NCI-H2171 treated with DMSO at 0.1 percent for 48 hours (cell line): ENCODE results near the gene USP54.
"Not testable (repeated sequence)": the region's sequence is repeated elsewhere in the genome, so short reads cannot be mapped to it uniquely, and the experiment has no call there.

Source experiments
- DNase-seq: peaks from one replicate; lab custom pipeline; 2025; lab: John Stamatoyannopoulos, UW

Gene USP54, protein sequence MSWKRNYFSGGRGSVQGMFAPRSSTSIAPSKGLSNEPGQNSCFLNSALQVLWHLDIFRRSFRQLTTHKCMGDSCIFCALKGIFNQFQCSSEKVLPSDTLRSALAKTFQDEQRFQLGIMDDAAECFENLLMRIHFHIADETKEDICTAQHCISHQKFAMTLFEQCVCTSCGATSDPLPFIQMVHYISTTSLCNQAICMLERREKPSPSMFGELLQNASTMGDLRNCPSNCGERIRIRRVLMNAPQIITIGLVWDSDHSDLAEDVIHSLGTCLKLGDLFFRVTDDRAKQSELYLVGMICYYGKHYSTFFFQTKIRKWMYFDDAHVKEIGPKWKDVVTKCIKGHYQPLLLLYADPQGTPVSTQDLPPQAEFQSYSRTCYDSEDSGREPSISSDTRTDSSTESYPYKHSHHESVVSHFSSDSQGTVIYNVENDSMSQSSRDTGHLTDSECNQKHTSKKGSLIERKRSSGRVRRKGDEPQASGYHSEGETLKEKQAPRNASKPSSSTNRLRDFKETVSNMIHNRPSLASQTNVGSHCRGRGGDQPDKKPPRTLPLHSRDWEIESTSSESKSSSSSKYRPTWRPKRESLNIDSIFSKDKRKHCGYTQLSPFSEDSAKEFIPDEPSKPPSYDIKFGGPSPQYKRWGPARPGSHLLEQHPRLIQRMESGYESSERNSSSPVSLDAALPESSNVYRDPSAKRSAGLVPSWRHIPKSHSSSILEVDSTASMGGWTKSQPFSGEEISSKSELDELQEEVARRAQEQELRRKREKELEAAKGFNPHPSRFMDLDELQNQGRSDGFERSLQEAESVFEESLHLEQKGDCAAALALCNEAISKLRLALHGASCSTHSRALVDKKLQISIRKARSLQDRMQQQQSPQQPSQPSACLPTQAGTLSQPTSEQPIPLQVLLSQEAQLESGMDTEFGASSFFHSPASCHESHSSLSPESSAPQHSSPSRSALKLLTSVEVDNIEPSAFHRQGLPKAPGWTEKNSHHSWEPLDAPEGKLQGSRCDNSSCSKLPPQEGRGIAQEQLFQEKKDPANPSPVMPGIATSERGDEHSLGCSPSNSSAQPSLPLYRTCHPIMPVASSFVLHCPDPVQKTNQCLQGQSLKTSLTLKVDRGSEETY (N-terminal part only)

DNA sequence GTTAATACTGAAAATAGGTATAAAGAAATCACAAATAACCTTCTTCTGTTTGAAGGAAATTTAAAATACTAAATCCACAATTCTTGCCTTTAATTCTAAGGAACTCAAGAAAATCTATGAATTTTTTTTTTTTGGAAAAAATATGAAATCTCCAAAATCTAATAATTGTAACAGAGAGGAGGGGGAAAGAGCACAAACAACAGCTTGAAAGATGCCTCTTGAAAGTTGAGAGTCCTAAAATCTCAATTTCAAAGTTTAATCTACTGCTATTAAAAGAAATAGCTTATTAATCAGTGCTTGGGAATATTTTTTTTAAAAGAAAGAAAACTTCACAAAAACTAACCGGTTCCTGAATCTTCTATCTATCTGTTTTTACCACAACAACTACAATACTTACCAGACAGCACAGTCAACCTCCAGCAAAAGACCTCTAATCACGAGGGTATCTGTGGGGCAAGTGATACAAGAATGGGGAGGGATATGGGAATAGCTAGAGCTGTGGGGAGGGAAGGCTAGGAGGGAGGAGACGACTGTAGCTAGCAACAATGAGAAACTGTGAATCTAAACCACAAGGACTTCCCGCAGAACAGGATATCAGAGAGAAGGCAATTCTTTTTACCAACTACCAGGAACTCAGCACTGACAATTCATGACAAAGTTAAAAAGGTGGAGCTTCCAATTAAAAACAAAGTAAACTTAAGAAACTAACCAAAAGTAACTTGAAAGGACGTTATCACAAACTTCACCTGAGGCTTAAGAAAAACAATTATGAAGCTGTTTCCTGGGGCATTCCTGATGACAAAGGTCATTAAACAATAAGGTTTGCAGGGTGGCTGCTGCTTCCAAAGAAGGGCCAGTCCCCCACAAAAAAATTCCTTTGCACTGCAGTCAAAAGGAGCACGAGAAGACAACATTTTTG lies at the start of gene USP54:
Gene USP54 (minus strand): TSS at position 462 of the 919 bp plus-strand sequence. CDS start 15,684 bp downstream, outside the sequence.
- DNase-seq = peak; percentile 0

- no peak for DNase-seq
These were observed 48.1 kb upstream of the USP54 start for GRCh38 chr10:73639286-73639685.

DNA sequence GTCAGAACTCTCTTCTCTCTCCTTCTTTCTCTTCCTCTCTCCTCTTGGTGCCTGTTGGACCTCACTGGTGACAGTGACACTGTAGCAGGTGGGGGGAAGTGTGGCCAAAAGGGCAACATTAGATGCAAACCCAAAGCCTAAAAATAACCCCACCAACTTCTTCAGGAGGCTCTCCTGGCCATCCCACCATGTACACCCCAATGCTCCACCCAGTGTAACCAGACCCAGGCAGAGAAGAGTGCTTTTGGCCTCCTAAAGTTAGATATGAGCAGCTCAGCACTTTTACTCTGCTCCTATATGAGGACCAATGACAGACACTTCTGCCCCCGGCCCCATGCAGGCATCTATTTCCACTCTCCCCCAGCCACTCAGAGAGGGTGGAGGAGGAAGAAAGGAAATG lies 44.6 kb upstream of the USP54 start:
- no peak for DNase-seq

DNA sequence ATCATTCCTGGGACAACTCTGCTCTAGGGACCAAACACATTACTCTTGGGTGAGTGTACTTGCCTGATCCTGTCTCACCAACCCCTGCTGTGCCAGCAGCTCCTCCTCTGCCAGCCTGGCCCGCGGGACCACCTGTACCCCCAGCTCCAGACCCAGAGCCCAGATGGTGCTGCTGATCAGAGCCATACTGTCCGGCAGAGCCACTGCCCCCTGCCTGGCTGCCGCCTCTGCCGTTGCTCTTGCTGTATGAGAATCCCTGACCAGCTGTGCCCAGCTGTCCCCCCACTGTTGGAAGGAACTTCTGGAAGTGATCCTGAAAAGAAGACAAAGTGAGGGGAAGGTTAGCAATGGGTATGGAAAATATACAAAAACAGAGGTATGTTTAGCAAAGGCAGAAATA lies 43.3 kb upstream of the USP54 start:
- DNase-seq = peak; percentile 27

DNA sequence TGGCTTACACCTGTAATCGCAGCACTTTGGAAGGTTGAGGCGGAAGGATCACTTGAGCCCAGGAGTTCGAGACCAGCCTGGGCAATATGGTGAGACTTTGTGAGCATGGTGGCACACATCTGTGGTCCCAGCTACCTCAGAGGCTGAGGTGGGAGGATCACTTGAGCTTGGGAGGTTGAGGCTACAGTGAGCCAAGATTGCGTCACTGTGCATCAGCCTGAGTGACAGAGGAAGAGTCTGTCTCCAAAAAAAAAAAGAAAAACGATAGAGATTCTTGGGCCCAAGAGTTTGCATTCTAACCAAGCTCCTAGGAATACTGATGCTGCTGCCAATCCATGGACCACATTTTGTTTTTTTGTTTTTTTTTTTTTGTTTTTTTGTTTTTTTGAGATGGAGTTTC lies 38.0 kb upstream of the USP54 start:
- DNase-seq = no peak

GRCh38 chr10:73628405-73628804 lies 37.3 kb upstream of the USP54 start:
- DNase-seq = no peak

DNA sequence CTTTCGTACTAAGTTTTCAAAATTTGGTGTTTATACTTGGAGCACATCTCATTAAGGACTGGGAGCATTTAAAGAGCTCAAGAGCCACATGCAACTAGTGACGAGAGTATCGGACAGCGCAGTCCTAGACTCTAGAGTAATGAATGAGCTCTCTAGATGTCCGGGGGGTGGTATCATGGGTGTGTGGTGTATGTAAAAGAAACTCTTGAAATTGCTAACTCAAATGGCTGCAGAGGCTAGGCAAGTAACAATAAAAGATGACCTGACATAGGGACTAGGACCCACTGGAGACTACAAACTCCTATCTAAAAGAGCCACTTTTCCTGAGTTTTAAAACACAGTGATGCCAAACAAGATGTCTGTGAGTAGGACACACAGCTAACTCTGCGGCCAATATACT lies 36.2 kb upstream of the USP54 start:
- no peak for DNase-seq

- DNase-seq = peak; percentile 92
These were observed 35.0 kb upstream of the USP54 start for GRCh38 chr10:73625884-73626752.

DNA sequence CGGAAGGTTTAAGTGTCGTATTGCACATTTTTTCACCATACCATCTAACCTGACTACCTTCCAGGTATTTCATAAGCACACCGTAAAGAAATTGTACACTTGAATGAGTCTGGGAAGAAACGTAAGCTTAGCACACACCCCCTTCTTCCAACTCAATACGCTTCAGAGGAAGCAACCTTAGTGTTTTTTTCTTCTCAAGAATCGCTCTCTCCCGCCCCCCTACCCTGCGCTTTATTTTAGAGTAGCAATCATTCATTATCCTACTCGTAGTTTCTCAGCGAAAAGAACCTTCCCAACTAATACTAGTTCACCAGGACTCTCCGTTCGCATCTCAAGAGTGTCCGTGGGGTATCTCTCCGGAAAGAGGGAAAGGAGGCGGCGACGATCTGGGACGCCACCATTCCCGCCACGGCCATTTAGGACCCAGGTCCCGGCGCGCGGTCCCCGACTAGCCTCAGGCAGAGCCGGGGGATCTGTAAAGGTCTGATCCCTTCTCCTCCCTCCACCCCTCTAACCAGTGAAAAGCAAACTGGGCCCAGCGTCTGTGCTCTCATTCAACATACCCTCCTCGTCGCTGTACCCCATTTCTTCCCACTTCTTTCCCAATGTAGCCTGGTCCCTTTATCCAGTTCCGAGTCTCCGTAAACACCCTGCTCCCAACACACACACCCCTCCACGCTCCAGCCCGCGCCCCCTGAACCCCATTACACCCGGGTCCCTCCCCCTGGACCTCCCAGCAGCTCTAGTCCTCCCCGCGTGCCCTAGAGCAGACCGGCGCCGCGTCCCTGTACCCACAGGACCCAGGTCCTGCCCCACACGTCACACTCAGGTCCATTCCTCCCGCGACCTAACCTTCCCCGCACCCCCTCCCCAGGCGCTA lies 34.1 kb upstream of the USP54 start:
- DNase-seq = peak; percentile 57

GRCh38 chr10:73623056-73623455 lies 31.9 kb upstream of the USP54 start:
- no peak for DNase-seq

- DNase-seq = not testable (repeated sequence)
These were observed 29.8 kb upstream of the USP54 start for GRCh38 chr10:73620974-73621373.

DNA sequence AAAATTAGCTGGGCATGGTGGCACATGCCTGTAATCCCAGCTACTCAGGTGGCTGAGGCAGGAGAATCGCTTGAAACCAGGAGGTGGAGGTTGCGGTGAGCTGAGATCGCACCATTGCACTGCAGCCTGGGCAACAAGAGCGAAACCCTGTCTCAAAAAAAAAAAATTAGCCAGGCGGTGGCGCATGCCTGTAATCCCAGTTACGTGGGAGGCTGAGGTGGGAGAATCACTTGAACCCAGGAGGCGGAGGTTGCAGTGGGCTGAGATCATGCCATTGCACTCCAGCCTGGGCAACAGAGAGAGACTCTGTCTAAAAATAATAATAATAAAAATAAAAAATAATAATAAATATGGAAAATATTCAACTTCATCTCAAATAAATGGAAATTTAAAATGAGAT lies 26.0 kb upstream of the USP54 start:
- not testable (repeated sequence) for DNase-seq

- DNase-seq = no peak
These were observed 23.6 kb upstream of the USP54 start for GRCh38 chr10:73614720-73615119.

DNA sequence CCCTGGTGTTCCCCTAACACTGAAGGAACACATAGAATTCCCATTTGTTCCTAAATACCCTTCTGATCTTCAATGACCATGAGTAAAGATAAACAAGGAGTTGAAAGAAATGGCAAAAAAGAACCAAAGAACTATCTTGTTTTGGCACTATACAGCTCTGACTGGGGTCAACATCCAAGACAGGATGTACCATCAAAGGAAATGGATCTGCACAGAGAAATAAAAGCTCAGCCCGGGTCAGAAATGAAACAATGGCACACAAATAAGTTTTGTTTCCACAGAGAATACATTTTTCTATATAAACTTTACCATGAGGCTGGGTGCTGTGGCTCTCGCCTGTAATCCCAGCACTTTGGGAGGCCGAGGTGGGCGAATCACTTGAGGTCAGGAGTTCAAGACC lies 18.0 kb upstream of the USP54 start:
- no peak for DNase-seq

DNA sequence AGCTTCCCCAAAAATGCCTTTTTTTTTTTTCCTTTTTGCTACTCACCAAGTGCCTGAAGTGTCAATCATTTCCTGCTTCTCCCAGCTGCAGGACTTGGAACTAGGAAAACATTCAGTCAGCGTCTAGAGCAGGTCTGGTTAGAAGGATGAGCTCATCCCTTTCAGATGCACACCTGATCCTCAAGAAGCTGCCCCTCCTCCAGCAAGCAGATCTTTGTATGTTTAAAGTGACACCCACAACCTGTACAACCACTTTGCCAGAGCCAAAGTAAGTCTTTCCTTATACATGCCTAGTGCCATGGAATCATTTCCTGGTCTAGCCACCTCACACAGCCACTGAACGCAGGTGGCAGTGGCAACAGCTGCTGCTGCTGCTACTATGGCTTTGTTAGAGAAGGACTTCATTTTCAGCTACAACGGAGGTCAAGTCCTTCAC lies 10.4 kb upstream of the USP54 start:
- peak; percentile 34 for DNase-seq

DNA sequence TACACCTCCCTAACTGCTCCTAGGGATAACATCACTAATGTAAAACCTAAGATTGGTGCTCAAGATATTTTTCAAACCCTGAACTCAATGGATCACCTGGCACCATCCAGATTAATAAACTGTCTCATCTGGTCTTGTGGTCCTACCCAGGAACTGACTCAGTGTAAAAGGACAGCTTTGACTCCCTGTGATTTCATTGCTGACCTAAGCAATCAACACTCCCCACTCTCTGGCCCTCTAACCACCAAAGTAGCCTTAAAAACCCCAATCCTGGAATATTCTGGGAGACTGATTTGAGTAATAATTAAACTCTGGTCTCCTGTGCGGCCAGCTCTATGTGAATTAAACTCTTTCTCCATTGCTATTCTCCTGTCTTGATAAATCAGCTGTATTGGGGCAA lies 6.2 kb upstream of the USP54 start:
- DNase-seq = no peak

- DNase-seq = no peak
These were observed 2.7 kb upstream of the USP54 start for GRCh38 chr10:73593812-73594211.

DNA sequence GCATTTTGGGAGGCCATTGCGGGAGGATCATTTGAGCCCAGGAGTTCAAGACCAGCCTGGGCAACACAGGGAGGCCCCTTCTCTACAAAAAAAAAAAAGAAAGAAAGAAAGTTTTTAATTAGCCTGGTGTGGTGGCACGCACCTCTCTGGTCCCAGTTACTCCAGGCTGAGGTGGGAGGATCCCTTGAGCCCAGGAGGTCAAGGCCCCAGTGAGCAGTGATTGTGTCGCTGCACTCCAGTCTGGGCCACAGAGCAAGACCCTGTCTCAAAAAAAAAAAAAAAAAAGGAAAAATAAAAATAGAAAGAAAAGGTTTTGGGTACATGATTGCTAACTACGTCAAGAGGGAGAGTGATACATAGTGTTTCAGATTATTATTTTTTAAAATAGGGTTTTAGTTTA lies 2.0 kb upstream of the USP54 start:
- DNase-seq = no peak

DNA sequence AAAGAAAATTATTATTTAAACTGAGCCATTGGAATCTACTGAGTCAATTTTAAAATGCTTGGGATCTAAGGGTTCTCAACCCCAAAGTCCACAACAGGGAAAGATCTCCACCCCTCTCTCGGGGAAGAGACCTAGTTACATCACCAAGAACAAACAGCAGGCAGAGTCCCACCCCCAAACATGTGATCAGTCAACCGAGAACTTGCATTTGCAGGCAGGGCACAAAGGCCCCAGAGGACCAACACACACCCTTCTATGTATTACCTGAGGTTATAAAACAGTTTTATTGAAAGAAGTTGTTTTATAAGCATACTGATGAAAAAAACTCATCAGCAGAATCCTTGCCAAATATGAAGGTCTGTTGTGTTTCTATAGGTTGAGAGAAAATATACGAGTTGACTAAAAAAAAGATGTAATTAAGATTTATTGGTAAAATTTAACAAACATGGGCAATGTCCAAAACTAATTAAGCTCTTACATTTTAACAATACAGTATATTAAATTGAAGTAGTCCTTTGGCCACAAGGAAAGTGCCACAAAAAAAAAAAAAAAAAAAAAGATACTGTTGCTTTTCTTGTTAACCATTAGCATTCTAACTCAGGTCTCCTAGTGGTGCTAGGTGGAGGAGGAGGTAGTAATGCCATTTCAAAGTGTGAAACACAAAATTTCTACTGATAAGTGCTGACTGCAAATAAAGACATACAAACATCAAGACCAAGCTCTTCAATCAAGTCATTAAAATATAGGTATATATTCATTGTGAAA lies 975 bp upstream of the USP54 start:
- peak; percentile 69 for DNase-seq
